CD4-positive, alpha-beta T cell treated with Interleukin-10 for 1 hour (primary cell): ENCODE results near the gene TBC1D32.
A peak's percentile ranks its signal among the peaks of the same experiment; 100 is the strongest.
"Not testable (repeated sequence)": the region's sequence is repeated elsewhere in the genome, so short reads cannot be mapped to it uniquely, and the experiment has no call there.

Experiments
- DNase-seq: peaks from one replicate; pipeline ENCODE4 v3.0.0-alpha.2; 2020

Gene TBC1D32

GRCh38 chr6:121334299-121335086 lies at the start of gene TBC1D32:
Gene TBC1D32, minus strand, starts transcription at chr6:121334480. Its CDS starts 50 bp downstream, at chr6:121334430.
- peak; percentile 89 for DNase-seq

GRCh38 chr6:121383478-121383877 lies 49.2 kb upstream of the TBC1D32 start:
- DNase-seq = no peak

GRCh38 chr6:121382467-121383121 lies 48.3 kb upstream of the TBC1D32 start:
- no peak for DNase-seq

GRCh38 chr6:121376411-121376810 lies 42.1 kb upstream of the TBC1D32 start:
- no peak for DNase-seq

- DNase-seq = not testable (repeated sequence)
Observed at GRCh38 chr6:121374219-121374618, 39.9 kb upstream of the TBC1D32 start.

GRCh38 chr6:121365536-121366521 lies 31.5 kb upstream of the TBC1D32 start:
- DNase-seq = no peak

- DNase-seq = no peak
Observed at GRCh38 chr6:121356575-121356974, 22.3 kb upstream of the TBC1D32 start.

- no peak for DNase-seq
Observed at GRCh38 chr6:121354764-121355163, 20.5 kb upstream of the TBC1D32 start.

DNA sequence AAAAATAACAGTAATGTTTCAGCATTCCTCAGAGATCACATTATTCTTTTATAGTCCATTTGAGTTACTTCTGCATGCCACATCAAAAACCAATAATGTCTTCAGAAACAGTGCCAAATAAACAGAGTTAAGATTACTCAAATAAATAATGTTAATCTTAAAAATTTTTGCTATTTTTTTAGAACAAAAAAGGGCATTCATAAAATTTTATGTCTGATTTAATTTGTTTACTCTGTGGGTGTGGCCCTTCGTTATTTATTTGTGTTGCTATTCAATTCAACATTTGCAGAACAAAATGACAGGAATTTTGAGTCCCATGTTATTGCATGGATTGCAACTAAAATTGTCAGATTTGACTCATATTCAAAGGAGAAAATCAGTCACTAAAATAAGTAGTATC lies 18.7 kb upstream of the TBC1D32 start:
- DNase-seq = no peak

- DNase-seq = no peak
Observed at GRCh38 chr6:121351916-121352315, 17.6 kb upstream of the TBC1D32 start.

- no peak for DNase-seq
Observed at GRCh38 chr6:121349596-121349995, 15.3 kb upstream of the TBC1D32 start.

DNA sequence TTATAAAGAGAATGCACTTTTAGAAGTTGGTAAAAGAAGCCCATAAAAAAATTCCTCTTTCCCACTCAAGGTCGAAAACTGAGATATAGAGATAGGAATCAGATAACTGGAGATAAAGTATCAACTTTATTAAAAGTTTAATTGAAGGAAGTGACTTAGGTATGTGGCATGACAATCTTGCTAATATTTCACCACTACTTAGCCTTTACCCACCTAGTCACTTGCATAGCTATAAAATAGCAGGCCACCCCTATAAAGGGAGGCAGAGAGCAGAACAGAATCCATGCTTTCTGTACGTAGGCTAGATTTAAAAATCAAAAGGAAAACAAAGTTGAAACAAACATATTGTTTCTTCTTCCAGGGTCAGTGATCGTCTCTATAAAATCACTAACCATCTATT lies 13.2 kb upstream of the TBC1D32 start:
- no peak for DNase-seq

DNA sequence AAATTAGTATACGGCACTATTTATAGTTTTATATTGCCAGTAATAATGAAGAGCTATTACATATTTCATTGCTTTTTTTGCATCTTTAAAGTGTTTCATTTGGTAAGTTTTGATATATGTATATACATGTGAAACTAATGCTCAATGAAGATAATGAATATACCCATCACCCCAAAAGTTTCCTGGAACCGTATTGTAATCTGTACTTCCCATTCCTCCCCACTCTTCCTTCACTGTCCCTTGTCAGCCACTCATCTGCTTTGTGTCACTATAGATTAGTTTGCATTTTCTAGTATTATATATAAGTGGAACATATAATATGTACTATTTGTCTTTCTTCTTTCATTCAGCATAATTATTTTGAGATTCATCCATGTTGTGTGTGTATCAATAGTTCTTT lies 10.3 kb upstream of the TBC1D32 start:
- no peak for DNase-seq

DNA sequence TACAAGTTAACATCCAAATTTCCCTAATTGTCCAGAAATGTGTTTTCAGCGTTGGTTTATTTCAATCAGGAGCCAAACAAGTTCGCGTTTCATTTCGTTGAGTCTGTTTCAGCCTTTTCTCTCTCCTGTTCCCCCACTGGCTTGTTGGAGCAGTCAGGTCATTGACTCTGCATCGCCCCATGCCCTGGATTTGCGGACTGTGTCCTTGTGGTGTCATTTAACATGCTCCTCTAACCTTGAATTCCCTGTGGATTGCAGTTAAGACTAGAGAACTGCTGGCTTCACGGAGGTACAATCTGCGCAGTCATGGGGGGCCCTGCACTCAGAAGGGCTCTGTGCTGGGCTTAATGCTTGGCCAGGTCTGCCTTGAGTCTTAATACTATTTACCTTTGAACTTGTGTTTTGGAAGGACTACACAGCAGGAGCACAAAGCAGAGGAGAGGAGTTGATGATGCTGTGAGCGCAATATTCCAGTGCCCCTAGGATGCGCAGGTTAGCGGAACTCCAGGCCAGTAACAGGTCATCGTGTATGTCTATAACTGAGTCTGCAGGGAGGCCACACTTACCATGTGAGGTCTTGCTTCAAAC lies 5.5 kb upstream of the TBC1D32 start:
- no peak for DNase-seq

DNA sequence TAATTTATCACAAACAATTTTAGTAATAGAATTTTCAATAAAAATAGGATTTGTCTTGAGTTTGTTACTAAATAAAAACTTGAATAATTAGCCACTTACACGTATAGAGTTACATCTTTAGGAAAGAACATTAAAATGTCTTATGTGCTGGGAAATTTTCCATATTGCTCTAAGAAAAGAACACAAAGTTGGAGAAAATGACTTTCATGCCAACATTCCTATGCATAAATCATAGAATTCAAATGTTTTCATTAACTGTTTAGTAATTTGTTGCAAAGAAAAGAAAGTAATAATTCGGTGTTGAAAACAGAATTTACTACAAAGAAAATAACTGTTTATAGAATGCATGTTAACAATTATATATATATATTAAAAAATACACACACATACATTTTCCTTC lies 4.7 kb upstream of the TBC1D32 start:
- no peak for DNase-seq

DNA sequence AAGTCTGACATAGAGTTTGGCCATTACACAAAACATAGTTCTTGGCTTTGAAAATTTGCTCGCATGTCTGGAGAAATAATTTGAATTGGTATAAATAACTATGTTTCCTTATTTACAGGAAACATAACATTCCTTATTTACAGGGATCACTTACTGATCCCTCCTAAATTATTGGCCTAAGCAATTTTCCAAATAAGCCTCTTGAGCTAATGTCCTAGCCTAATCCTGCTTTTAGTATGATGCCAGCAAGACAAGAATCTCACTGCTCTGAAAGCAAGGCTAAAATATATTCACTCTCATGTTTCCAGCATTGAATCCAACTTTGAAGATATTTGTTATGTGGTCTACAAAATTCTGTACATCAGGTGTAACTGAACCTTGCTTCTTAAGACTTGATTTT lies 4.1 kb upstream of the TBC1D32 start:
- DNase-seq = no peak

GRCh38 chr6:121335087-121336008 lies 1.1 kb upstream of the TBC1D32 start:
- no peak for DNase-seq

DNA sequence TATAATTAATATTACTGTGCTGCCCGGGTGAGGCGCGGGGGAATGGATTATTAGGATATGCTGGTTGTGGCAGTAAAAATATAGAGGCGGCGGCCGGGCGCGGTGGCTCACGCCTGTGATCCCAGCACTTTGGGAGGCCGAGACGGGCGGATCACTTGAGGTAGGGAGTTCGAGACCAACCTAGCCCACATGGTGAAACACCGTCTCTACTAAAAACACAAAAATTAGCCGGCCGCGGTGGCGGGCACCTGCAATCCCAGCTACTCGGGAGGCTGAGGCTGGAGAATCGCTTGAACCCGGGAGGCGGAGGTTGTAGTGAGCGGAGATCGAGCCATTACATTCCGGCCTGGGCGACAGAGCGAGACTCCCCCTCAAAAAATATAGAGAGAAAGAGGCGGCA lies 586 bp downstream of the TBC1D32 start:
- DNase-seq = peak; percentile 8

- DNase-seq = no peak
Observed at GRCh38 chr6:121333196-121333595, 1.1 kb downstream of the TBC1D32 start.

GRCh38 chr6:121330516-121330915 lies 3.8 kb downstream of the TBC1D32 start:
- no peak for DNase-seq

DNA sequence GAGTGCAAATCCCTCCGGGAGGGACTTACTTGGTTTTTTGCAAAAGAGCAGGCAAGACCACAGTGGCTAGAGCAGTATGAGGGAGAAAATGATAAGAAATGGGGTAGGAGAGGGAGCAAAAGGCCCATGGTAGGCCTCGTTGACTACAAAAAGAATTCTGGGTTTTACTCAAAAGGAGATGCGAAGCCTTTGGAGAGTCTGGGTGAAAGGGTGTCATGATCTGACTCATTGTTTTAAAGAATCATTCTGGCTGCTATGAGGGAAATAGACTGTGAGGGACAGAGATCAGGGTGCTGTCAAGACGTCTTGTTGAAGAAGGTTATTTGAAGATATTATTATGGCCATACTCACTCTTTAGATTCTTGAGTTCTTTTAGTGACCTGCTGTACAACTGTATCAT lies 13.0 kb downstream of the TBC1D32 start:
- no peak for DNase-seq

- no peak for DNase-seq
Observed at GRCh38 chr6:121319603-121320002, 14.7 kb downstream of the TBC1D32 start.
